Measurements from ENCODE around the gene ARRDC5.
"Not testable (repeated sequence)": the region's sequence is repeated elsewhere in the genome, so short reads cannot be mapped to it uniquely, and the experiment has no call there.

Gene ARRDC5

GRCh38 chr19:4902796-4903195, at the start of gene ARRDC5:
ARRDC5 (minus strand) TSS chr19:4902896; CDS start chr19:4902825, 71 bp downstream.
- no peak for DNase-seq (ENCODE audit: low read depth, low spot score)

- DNase-seq (ENCODE audit: low read depth, low spot score) = no peak
Observed at GRCh38 chr19:4951656-4952055, 49.0 kb upstream of the ARRDC5 start.

DNA sequence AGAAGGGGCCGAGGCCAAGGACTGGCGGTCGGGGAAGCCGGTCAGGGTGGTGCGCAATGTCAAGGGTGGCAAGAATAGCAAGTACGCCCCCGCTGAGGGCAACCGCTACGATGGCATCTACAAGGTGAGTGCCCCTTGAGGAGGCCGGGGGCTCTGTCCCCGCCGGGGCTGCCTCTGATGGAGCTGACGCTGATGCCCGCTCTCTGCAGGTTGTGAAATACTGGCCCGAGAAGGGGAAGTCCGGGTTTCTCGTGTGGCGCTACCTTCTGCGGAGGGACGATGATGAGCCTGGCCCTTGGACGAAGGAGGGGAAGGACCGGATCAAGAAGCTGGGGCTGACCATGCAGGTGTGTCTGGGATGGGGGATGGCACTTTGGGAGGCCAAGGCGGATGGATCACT, 48.0 kb upstream of the ARRDC5 start:
- not testable (repeated sequence) for DNase-seq (ENCODE audit: low read depth, low spot score)

DNA sequence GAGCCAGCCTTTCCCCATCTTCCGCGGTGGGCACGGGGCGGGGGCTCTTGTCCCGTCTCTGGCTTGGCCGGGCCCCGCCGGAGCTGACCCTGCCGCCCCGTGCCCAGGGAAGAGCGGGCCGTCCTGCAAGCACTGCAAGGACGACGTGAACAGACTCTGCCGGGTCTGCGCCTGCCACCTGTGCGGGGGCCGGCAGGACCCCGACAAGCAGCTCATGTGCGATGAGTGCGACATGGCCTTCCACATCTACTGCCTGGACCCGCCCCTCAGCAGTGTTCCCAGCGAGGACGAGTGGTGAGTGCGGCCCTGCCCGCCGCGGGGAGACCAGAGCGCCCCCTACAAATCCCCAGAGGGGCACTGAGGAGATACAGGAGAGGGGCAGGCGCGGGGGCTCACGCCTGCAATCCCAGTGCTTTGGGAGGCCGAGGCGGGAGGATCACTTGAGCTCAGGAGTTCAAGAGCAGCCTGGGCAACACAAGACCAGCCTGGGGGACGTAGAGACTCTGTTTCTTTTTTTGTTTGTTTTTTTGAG, 39.0 kb upstream of the ARRDC5 start:
- DNase-seq (ENCODE audit: low read depth, low spot score) = not testable (repeated sequence)

DNA sequence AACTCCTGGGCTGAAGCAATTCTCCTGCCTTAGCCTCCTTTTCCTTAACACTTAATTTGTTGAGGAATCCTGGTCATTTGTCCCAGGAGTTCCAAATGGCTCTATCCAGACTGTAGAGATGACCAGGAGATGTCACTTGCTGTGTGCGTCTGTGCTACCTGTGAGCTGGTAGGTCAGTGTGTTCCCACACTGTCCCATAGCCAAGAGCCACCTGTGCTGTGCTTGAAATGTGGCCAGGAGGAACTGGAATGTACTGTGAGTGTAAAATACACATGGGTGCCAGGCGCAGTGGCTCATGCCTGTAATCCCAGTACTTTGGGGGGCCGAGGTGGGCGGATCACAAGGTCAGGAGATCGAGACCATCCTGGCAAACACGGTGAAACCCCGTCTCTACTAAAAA, 36.8 kb upstream of the ARRDC5 start:
- DNase-seq (ENCODE audit: low read depth, low spot score) = no peak

GRCh38 chr19:4938461-4938860, 35.8 kb upstream of the ARRDC5 start:
- DNase-seq (ENCODE audit: low read depth, low spot score) = not testable (repeated sequence)

- DNase-seq (ENCODE audit: low read depth, low spot score) = no peak
Observed at GRCh38 chr19:4937060-4937459, 34.4 kb upstream of the ARRDC5 start.

GRCh38 chr19:4935444-4935843, 32.7 kb upstream of the ARRDC5 start:
- DNase-seq (ENCODE audit: low read depth, low spot score) = no peak

GRCh38 chr19:4933528-4933927, 30.8 kb upstream of the ARRDC5 start:
- no peak for DNase-seq (ENCODE audit: low read depth, low spot score)

- DNase-seq (ENCODE audit: low read depth, low spot score) = no peak
Observed at GRCh38 chr19:4932711-4933110, 30.0 kb upstream of the ARRDC5 start.

GRCh38 chr19:4930664-4931063, 28.0 kb upstream of the ARRDC5 start:
- no peak for DNase-seq (ENCODE audit: low read depth, low spot score)

DNA sequence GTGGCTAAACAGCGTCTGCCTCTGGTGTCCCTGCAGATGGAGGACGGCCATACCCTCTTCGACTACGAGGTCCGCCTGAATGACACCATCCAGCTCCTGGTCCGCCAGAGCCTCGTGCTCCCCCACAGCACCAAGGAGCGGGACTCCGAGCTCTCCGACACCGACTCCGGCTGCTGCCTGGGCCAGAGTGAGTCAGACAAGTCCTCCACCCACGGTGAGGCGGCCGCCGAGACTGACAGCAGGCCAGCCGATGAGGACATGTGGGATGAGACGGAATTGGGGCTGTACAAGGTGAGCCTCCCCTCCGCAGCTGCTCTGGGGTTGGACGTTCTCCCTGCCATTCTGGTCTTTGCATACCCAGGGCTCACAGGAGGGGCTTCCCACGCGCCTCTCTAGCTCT, 26.5 kb upstream of the ARRDC5 start:
- DNase-seq (ENCODE audit: low read depth, low spot score) = no peak

- DNase-seq (ENCODE audit: low read depth, low spot score) = no peak
Observed at GRCh38 chr19:4923276-4923747, 20.6 kb upstream of the ARRDC5 start.

- no peak for DNase-seq (ENCODE audit: low read depth, low spot score)
Observed at GRCh38 chr19:4922530-4923275, 20.0 kb upstream of the ARRDC5 start.

- DNase-seq (ENCODE audit: low read depth, low spot score) = no peak
Observed at GRCh38 chr19:4916292-4917082, 13.8 kb upstream of the ARRDC5 start.

GRCh38 chr19:4914736-4915501, 12.2 kb upstream of the ARRDC5 start:
- DNase-seq (ENCODE audit: low read depth, low spot score) = no peak

DNA sequence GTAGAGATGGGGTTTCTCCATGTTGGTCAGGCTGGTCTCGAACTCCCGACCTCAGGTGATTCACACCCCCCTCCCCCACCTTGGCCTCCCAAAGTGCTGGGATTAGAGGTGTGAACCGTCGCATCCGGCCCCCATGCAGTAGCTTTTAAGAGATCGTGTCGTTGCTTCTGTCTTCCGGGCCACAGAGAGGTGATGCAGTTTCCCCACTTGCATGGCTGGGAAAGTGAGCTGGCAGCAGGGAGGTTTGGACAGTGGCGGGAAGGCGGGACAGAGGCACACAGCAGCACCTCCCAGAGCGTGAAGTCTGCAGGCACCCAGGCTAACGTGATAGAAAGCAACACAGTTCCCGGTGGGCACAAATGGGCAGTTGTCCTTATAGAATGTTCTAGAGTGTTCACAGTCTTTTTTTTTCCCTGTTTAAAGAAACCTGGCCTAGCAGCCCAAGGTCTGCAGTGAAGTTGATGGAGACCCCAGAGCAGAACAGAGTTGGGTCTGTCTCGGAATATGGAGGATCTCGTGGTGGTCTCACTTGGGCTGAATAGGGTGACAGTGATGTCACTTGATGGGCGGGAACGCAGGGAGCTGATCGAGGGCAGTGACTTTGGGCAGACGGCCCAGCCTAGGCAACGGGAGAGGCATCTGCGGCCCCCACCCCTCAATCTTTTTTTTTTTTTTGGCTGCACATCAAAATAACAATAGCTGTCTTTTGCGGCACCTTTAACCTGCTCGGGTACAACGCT, 11.5 kb upstream of the ARRDC5 start:
- DNase-seq (ENCODE audit: low read depth, low spot score) = no peak

GRCh38 chr19:4911786-4912672, 9.3 kb upstream of the ARRDC5 start:
- DNase-seq (ENCODE audit: low read depth, low spot score) = peak; percentile 94

DNA sequence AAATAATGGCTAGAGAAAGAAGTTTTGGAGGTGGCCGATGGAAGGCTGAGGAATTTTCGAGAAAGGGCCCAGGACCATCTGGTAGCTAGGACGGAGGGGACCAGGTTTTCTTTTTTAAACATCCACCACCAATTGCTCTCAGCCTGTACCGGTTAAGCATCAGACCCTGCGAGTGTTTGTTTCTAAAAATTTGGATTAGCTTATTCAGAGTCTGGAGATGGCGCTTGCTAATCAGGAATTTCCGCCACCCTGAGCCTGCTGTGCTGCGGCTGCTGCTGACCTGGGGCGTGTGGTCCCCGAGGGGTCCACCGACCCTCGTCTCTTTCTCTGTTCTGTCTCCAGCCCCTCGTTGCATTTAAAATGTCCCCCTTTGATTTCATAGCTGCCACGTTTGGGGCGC, 8.6 kb upstream of the ARRDC5 start:
- DNase-seq (ENCODE audit: low read depth, low spot score) = no peak

All from smooth muscle cell of the brain vasculature (primary cell).